GM12891 (cell line): ENCODE data around the gene ZNF460. TPM values are rescaled to one million over a fixed set of nuclear protein-coding genes. Genes with fewer than 3 reads are reported as not detected.
A peak's percentile ranks its signal among the peaks of the same experiment; 100 is the strongest.

Source experiments
- DNase-seq: peaks from one replicate; pipeline ENCODE4 v3.0.0; 2011; ENCODE audit warnings: low spot score; ENCODE audit not compliant: insufficient read length
- FAIRE-seq: peaks from 2 replicates; lab custom pipeline; 2011; peaks lifted over from hg19 to GRCh38; lab: Jason Lieb, UNC
- PAX5 ChIP-seq: IDR thresholded peaks from 2 replicates; pipeline ENCODE4 v1.6.1; 2011; ENCODE audit warnings: low read length, moderate library complexity, mild to moderate bottlenecking; ENCODE audit not compliant: insufficient read depth, severe bottlenecking
- POLR2A ChIP-seq: IDR thresholded peaks from 2 replicates; pipeline ENCODE4 v1.6.1; 2011; ENCODE audit warnings: low read depth, low read length, control low read depth
- POLR2AphosphoS5 ChIP-seq: IDR thresholded peaks from 2 replicates; pipeline ENCODE4 v1.6.1; 2011; ENCODE audit warnings: low read depth, low read length, control low read depth
- POU2F2 ChIP-seq: IDR thresholded peaks from 2 replicates; pipeline ENCODE4 v1.6.1; 2011; ENCODE audit warnings: low read depth, mild to moderate bottlenecking, control low read depth, low read length, moderate library complexity
- SPI1 ChIP-seq: IDR thresholded peaks from 2 replicates; pipeline ENCODE4 v1.6.1; 2011; ENCODE audit warnings: low read depth, low read length, control low read depth
- TAF1 ChIP-seq: IDR thresholded peaks from 2 replicates; pipeline ENCODE4 v1.6.1; 2011; ENCODE audit warnings: low read depth, low read length, control low read depth
- polyA plus RNA-seq: library from polyadenylated mRNA; unstranded; fragments of >200 nt; gene quantifications from one replicate; pipeline ENCODE4 v1.2.1, GENCODE V29; 2012; ENCODE audit warnings: low read depth, missing spikeins, inconsistent platforms; ENCODE audit not compliant: missing spikeins

The ZNF460 gene
- polyA plus RNA-seq = 1.2 TPM

DNA sequence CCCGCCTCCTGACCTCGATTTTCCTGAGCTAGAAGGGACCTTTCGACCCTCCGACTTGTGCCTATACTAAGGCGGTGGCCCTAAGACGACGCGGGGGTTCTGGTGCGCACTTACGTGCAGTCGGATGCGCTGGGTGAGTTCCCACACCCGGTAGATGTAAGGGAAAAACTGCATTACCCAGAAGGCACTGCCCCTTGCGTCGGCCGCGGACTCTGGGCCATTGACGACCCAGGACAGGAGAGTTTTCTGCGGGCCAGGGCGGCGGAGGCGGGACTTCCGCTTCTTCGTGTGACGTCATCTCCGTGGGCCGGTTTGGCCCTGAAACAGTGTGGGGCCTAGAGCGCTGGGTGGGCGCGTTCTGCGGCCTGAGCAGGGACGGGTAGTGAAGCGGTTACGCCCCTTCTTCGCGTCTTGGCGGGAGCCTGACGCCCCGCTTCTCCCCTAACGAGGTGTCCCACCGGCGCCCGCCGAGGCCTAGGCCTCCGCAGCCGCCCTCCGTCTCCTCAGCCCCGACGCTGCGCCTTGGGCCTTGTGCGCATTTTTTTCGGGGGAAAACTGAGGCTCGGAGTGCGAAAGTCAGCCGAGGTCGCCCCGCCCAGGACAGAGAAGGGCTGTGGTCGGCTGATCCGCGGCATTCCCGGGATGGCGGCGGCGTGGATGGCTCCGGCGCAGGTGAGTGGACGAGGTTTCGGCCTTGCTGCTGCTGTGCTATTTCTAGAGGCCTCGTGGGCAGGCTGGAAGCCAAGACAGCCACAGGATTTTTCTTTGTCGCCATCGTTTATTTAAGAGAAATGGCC, at the start of gene ZNF460:
Gene ZNF460, plus strand, starts transcription at position 321 of the 797 bp plus-strand sequence. Its CDS starts 322 bp downstream, at position 643.
- DNase-seq = peak; percentile 83
- FAIRE-seq = peak; percentile 92
- TF ChIP-seq POLR2AphosphoS5 = peak; percentile 81
- peak; percentile 59 for TF ChIP-seq TAF1
- TF ChIP-seq POLR2A = peak; percentile 67; the same call in 1 of the 2 replicates
- TF ChIP-seq SPI1 = peak; percentile 76
- TF ChIP-seq PAX5 = no peak
- peak; percentile 56; the same call in 1 of the 2 replicates for TF ChIP-seq POU2F2

DNA sequence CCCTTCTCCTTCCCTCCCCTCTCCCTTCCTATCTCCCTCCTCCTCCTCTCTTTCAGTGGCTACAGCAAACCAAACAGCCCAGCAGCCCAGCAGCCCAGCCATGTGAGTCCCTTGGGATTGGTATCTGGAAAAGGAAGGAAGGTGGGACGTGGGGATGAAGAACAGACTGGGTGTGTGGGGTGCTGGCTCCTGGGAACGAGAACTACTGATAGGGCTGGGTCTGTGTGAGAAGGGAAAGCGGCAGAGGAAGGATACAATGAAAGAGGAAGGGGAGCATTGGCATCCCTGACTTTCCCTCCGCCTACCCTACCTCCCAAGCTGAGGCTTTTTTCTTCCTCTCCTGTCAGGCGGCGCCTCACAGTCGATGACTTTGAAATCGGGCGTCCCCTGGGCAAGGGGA, 48.6 kb upstream of the ZNF460 start:
- FAIRE-seq = no peak

DNA sequence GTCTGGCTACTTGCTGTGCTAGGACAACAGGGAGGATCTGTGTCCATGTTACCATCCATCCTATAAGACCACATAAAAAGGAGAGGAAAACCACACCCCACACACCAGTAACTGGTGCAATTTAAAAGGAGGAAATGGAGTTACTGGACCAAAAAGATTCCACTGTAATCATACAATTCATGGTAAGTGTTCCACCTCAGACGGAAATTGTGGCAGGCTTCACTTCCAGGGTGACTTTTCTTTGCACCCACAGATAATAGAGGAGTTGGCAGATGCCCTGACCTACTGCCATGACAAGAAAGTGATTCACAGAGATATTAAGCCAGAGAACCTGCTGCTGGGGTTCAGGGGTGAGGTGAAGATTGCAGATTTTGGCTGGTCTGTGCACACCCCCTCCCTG, 47.1 kb upstream of the ZNF460 start:
- DNase-seq (no peak), FAIRE-seq (no peak)
- no peak for TF ChIP-seq PAX5
- TF ChIP-seq TAF1 = no peak
- no peak for TF ChIP-seq POLR2A
- TF ChIP-seq POLR2AphosphoS5 = no peak
- TF ChIP-seq POU2F2 = no peak

More for the DNA sequence above, 48.6 kb upstream of the ZNF460 start:
- TF ChIP-seq POLR2A (no peak), POU2F2 (no peak), POLR2AphosphoS5 (no peak), SPI1 (no peak), TAF1 (no peak), PAX5 (no peak)
- DNase-seq = no peak

DNA sequence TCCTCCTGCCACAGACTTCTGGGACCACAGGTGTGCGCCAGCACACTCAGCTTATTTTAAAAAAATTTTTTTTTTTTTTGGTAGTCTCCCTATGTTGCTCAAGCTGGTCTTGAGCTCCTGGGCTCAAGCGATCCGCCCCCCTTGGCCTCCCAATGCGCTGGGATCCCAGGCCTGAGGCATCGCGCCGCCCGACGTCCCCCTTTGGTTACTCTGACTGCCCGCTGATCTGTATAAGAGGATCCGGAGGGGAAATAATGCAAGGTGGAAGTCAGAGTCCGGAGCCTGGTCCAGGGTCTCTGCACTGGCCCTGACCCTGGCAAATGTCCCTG, 40.3 kb upstream of the ZNF460 start:
- no peak for TF ChIP-seq POLR2AphosphoS5
- TF ChIP-seq POLR2A = no peak
- no peak for TF ChIP-seq PAX5
- no peak for TF ChIP-seq POU2F2
- TF ChIP-seq SPI1 = no peak
- no peak for TF ChIP-seq TAF1
- DNase-seq = no peak
- no peak for FAIRE-seq

DNA sequence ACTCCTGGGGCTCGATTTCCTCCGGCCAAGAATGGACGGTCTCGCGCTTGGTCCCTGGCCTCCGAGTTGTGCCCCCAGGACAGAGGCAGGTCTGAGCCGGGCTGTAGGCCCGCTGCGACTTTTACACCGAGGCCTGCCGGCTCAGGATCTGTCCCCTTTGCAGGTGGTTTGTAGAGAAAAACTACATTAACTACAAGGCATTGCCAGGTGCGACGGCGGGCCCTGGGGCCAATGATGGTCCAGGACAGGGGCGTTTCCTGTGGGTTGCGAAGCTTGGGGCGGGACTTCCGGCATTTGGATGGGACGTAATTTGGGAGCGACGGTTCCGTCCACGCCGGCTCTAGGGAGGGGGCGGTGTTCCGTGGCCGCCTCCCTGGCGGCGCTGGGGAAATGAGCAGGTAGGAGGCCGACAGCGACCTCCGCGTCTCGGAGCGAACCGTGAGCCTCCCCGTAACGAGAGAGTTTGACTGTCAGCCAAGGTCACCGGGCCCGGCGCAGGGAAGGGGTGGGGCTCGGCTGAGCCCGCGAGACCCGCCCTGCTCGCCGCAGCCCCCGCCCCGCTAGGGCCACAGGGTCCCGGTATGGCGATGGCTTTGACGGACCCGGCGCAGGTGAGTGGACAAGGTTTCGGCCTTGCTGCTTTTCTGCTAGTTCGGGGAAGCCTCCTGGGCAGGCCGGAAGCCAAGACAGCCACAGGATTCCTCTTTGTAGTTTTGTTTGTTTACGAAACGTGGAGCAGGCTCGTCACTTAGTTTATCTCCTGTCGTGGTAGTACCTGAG, 39.8 kb upstream of the ZNF460 start, which contains the start of gene ZNF805:
Gene ZNF805, plus strand, starts transcription at position 322 of the 780 bp plus-strand sequence. Its CDS starts 260 bp downstream, at position 582.
- FAIRE-seq (peak; percentile 98), DNase-seq (peak; percentile 94)
- TF ChIP-seq POLR2AphosphoS5 (peak; percentile 64; the same call in 1 of the 2 replicates), TAF1 (peak; percentile 44; the same call in 1 of the 2 replicates), POU2F2 (0 out of 2 replicates have a peak, but pooled peaks have one; percentile 47), POLR2A (peak; percentile 75), SPI1 (0 out of 2 replicates have a peak, but pooled peaks have one; percentile 20), PAX5 (no peak)

DNA sequence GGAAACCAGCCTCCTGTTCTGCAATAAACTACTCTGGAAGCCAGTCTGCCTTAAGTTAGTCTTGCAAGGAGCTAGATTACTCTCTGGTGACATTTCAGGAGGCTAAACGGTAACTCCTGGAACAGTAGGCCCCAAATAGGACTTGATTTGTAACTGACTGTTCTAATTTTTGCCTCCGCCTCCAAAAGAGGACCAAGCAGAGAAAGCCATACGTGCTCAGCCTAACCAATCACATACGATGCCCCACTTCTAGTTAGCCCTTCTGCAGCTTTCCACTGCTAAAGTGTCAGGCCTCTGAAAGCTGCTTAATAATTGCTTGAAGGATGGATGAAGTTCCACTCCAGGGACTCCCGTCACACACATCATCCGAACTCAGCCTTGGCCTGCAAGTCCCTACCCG, 39.1 kb upstream of the ZNF460 start:
- FAIRE-seq (no peak), DNase-seq (no peak)

DNA sequence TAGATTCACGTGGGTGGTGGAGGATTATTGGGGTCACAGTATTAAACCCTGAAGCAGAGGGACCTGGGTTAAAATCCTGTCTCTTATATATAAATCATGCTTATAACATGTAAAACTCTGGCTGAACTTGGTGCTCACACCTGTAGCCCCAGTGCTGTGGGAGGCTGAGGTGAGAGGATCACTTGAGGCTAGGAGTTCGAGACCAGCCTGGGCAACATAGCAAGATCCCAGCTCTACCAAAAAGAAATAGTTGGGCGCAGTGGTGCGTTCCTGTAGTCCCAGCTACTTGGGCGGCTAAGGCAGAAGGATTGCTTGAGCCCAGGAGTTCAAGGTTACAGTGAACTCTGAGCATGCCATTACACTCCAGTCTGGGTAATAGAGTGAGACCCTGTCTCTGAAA, 37.5 kb upstream of the ZNF460 start:
- FAIRE-seq (no peak), DNase-seq (no peak)
- TF ChIP-seq POU2F2 (no peak), TAF1 (no peak), POLR2AphosphoS5 (no peak), SPI1 (no peak), POLR2A (no peak), PAX5 (no peak)

More for the DNA sequence above, 39.1 kb upstream of the ZNF460 start:
- TF ChIP-seq PAX5 = no peak

DNA sequence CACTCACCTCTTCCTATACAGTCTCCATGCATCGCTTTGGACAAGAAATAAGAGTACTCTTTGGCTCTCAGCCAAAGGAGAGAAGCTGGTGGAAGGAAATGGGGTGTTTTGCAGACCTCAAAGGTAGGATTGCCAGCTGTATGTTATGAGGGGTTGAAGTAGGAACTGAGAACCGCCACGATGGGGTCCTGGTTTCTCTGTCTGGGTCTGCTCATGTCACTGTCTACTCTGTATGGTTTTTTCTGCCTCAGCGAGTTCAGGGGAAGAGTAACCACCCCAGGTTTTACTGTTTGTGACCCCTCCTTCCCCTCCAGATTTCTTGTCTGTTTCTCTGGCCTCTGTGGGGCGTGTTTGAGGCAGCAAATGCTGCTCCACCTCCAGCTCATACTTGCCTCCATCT, 35.8 kb upstream of the ZNF460 start:
- DNase-seq = no peak
- peak; percentile 54 for FAIRE-seq
- no peak for TF ChIP-seq PAX5
- TF ChIP-seq SPI1 = peak; percentile 66

DNA sequence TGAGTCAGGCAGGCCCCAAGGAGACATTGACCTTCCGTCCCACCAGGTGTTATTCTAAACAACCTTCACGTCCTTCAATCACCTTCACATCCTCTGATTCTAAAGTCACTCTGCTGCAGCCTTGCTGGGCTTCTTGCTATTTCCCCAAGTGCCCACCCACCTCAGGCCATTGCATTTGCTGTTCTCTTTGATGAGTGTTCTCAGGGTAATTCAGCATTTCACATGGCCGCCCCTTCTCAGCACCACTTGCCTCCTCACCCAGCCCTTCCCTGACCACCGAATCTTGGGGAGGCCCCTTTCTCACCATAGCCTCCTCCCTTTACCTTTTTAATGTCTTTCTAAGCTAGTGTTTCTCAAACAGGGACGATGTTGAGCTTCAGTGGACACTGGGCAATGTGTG, 35.2 kb upstream of the ZNF460 start:
- FAIRE-seq (peak; percentile 43), DNase-seq (no peak)
- TF ChIP-seq POLR2A (no peak), TAF1 (no peak)

DNA sequence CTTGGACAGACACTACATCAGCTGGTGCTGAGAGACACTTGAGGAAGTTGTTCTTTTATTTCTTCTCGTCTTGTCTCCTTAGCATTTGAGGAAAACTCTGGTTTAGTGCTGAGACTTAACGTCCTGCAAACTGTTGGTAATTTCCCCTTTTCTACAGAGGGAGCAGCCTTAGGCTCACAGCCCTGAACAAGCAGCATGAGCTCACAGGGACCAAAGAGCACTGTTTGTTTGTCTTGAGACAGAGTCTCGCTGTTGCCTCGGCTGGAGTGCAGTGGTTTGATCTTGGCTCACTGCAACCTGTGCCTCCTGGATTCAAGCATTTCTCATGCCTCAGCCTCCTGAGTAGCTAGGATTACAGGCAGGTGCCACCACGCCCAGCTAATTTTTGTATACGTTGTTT, 34.3 kb upstream of the ZNF460 start:
- FAIRE-seq (no peak), DNase-seq (no peak)
- TF ChIP-seq POLR2A = no peak
- no peak for TF ChIP-seq POLR2AphosphoS5
- no peak for TF ChIP-seq SPI1
- TF ChIP-seq PAX5 = no peak
- no peak for TF ChIP-seq POU2F2
- no peak for TF ChIP-seq TAF1
